Urinary bladder (tissue), 4 donors: ENCODE results near the gene HNRNPM. TPM values are rescaled to one million over a fixed set of nuclear protein-coding genes. Genes with fewer than 3 reads are reported as not detected.
A peak's percentile ranks its signal among the peaks of the same experiment; 100 is the strongest.

ENCODE experiments used
- DNase-seq: peaks from one replicate; pipeline ENCODE4 v3.0.0-alpha.2; 2015; ENCODE audit errors: extremely low spot score
- H3K27ac ChIP-seq: one replicate; pipeline ENCODE4 v1.5.1; 2013; ENCODE audit warnings: low read depth, mild to moderate bottlenecking, moderate library complexity
- H3K36me3 ChIP-seq: one replicate; pipeline ENCODE4 v1.6.1; 2013; ENCODE audit warnings: mild to moderate bottlenecking, moderate library complexity; ENCODE audit not compliant: insufficient read depth
- H3K4me1 ChIP-seq: one replicate; pipeline ENCODE4 v1.6.1; 2013; ENCODE audit warnings: mild to moderate bottlenecking, moderate library complexity; ENCODE audit not compliant: insufficient read depth
- H3K4me3 ChIP-seq: one replicate; pipeline ENCODE4 v1.5.1; 2013; ENCODE audit warnings: low read depth, low read length
- WGBS: extraction: QIAGEN DNeasy Blood & Tissue Kit; methylation state at CpG from one replicate; pipeline ENCODE4 v1.1.7; 2013; 5-methylcytosine and 5-hydroxymethylcytosine counted together
- polyA plus RNA-seq: library from polyadenylated mRNA; stranded (reverse); fragments of 200-250 nt; gene quantifications from one replicate; pipeline ENCODE4 v1.2.3, GENCODE V29; 2013
- total RNA-seq: library from RNA; depleted of rRNA; stranded (reverse); fragments of >200 nt; gene quantifications from one replicate; pipeline ENCODE4 v1.2.3, GENCODE V29; 2014
- donor health status: healthy with polysubstance abuse.
- donor health status: healthy.

HNRNPM gene, protein sequence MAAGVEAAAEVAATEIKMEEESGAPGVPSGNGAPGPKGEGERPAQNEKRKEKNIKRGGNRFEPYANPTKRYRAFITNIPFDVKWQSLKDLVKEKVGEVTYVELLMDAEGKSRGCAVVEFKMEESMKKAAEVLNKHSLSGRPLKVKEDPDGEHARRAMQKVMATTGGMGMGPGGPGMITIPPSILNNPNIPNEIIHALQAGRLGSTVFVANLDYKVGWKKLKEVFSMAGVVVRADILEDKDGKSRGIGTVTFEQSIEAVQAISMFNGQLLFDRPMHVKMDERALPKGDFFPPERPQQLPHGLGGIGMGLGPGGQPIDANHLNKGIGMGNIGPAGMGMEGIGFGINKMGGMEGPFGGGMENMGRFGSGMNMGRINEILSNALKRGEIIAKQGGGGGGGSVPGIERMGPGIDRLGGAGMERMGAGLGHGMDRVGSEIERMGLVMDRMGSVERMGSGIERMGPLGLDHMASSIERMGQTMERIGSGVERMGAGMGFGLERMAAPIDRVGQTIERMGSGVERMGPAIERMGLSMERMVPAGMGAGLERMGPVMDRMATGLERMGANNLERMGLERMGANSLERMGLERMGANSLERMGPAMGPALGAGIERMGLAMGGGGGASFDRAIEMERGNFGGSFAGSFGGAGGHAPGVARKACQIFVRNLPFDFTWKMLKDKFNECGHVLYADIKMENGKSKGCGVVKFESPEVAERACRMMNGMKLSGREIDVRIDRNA
- total RNA-seq (63.7 TPM), polyA plus RNA-seq (173 TPM)

DNA sequence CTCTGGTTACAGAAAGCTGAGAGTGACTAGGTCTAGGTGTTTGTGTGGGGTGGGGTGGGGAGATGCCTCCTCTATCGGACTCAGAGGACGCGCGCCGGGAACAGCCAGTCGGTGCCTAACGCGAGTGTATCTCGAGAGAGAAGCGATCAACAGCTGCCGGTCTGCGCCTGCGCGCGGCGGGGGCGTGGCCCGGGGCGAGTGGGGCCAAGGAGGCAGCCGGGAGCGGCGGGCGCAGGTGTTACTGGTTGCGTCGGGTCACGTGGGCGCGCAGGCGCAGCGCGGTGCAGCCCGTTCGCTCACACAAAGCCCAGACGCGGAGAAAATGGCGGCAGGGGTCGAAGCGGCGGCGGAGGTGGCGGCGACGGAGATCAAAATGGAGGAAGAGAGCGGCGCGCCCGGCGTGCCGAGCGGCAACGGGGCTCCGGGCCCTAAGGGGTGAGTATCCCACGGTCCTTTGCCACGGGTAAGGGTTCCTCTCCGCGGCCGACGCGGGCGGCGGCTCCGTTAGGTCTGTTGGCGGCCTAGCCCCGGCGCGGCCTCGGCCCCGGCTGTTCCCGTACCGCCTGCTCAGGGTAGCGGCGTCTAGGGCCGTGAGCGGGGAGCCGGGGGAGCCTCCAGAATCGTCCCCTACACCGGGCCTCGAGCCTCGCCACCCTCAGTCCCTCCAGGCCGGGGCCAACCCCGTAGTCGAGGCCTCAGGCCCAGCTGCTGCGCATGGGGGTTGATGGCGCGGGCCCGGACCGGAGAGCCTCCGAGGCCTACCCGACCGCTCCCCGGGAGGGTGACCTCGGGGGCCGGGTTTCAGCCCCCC lies at the start of gene HNRNPM:
HNRNPM (plus strand) TSS at position 299 of the 811 bp plus-strand sequence; CDS start at position 323, 24 bp downstream.
- H3K36me3 ChIP-seq: no peaks in the 10 kb centered on the region
- H3K4me3 ChIP-seq: peak within 1 kb of the TSS; percentile 94
- peak; percentile 92 for DNase-seq
- peaks cover 3% of the 10 kb centered on the region for H3K4me1 ChIP-seq
- WGBS: under 1% methylated on average over 93 of the region's 93 CpGs
- H3K27ac ChIP-seq: peak within 1 kb of the TSS; percentile 99

DNA sequence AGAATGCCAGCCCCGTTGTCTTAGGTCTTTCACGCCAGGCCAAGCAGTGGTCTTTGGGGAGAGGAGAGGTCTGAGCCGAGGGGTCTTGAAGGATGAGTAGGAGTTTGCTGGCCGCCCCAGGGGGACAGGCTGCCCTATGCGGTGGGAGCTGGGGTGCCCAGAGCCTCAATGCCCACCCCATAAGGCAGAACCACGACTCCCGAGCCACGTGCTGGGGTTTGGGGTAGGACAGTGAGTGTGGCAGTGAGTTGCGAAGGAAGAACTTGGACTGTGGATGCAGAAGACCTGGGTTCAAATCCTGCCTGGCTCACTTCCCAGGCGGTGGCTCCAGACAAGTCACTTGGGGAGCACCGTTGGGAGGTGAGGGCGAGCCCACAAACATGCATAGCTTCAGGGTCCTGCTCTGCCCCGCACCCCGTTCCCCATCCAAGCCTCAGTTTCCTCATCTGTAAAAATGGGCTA lies 49.1 kb upstream of the HNRNPM start:
- Histone ChIP-seq H3K27ac (no peak overlapping the region), H3K4me3 (no peak overlapping the region), H3K36me3 (no peaks in the 10 kb centered on the region), H3K4me1 (no peaks in the 10 kb centered on the region)
- no peak for DNase-seq
- 94% methylated on average over 14 of the region's 14 CpGs for WGBS

DNA sequence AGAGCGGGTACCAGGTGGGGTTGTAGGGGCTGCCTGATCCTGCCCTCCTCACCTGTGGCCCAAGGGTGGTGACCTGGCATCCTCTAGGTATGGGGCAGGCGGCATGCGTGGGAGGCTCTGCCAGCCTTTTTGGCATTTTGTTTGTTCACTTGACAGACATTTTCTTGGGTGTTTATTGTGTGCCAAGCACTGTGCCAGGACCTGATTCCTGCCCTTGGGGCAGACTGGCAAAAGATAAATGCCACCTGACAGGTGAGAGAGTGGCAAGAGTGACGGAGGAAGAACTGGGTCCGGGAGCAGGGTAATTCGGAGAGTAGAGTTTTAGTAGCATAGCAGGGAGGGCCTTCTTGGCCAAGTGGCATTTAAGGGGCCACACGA lies 48.6 kb upstream of the HNRNPM start:
- no peaks in the 10 kb centered on the region for H3K36me3 ChIP-seq
- DNase-seq: no peak
- H3K4me3 ChIP-seq: no peak overlapping the region
- 92% methylated on average over 7 of the region's 7 CpGs for WGBS
- H3K27ac ChIP-seq: no peak overlapping the region
- H3K4me1 ChIP-seq: no peaks in the 10 kb centered on the region

DNA sequence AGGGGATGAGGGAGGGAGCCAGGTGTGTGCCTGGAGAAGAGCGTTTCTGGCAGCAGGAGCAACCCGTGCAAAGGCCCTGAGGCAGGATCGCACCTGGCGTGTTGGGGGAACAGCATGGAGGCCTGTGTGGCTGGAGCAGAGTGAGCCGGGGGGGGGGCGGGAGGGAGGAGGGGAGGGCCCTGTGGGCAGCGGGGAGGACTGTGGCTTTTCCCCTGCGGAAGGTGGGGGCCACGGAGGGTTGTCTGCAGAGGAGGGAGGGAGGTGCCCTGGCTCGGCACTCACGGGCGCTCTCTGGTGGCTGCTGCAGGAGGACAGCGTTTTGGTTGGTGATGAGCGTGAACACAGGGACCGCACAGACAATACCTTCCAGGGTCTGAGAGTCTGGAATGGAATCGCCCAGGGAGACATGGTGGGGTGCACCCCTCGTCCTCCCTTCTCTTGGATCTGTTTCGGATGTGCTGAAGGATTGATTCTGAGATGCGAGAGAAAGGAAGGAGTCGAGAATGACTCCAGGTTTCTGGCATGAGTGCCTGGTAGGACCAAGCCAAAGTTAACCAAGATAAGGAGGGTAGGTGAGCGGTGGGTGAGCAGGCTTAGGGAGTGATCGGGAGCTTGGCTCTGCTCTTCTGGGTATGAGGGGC lies 48.1 kb upstream of the HNRNPM start:
- H3K4me3 ChIP-seq: no peak overlapping the region
- DNase-seq: no peak
- WGBS: 61% methylated on average over 22 of the region's 22 CpGs
- H3K36me3 ChIP-seq: no peaks in the 10 kb centered on the region
- no peak overlapping the region for H3K27ac ChIP-seq
- no peaks in the 10 kb centered on the region for H3K4me1 ChIP-seq

DNA sequence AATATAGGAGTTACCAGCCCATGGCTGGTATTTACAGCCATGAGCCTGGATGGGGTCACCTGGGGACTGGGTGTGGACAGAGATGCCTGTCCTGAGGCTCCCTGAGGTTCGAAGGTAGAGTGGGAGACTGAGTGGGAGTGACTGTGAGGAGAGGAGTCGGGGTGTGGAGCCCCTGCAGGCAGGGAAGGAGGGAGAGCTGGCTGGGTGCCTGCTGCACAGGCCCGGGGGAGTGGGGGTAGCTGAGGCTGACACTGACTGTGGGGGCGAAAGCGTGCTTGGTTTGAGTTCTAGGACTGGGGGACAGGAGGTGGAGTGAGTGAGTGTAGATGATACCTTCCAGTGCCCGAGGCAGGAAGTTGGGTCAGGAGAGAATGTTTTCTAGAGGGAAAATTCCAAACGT lies 47.5 kb upstream of the HNRNPM start:
- DNase-seq: no peak
- 47% methylated on average over 7 of the region's 7 CpGs for WGBS
- Histone ChIP-seq H3K4me1 (no peaks in the 10 kb centered on the region), H3K36me3 (peaks cover 5% of the 10 kb centered on the region), H3K27ac (no peak overlapping the region), H3K4me3 (no peak overlapping the region)

DNA sequence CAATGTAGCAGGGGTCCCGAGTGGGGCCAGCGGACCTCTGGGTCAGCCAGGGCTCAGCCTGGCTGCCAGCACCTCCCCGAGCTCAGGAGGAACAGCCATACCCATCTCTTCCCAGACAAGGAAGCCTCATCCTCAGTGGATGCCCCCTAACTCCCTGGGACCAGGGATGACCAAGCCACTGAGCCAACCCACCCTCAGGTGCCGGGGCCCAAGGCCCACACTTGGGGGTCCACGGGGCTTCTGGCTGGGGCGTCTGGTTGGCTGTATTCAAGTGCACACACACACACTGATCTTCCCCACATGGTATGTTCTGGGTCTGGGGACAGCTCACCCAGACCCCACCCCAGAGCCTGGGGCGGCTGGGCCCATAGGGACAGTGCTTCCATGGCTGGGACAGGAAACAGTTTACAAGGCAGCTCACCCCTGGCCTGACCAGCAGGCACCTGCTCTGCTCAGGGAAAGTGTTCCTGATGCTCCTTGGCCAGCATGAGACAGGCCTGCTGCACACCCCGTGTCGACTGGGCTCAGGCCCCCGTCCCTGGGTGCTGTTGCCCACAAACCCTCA lies 46.9 kb upstream of the HNRNPM start:
- Histone ChIP-seq H3K36me3 (peaks cover 5% of the 10 kb centered on the region), H3K4me1 (no peaks in the 10 kb centered on the region), H3K4me3 (no peak overlapping the region), H3K27ac (no peak overlapping the region)
- no peak for DNase-seq
- 80% methylated on average over 10 of the region's 10 CpGs for WGBS

DNA sequence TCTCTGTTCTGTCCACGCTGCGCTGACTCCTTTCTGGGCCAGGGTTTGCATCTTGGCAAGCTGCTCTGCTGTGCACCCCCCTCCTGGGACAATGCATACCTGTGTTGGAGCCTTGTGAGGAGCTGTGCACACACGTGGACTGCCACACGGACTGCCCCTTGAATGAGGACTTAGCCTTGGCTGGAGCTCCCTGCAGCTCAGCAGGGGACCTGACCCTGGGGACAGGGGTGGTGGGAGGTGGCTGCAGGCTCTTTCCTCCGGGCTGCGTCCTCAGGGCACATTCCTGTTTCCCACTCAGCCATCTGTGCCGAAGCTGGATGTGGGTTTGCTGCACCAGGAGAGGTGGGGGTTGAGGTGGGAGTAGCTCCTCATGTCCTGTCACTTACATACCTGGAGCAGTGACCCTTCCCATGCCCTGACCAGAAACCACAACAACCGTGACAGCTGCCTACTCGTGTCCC lies 46.4 kb upstream of the HNRNPM start:
- Histone ChIP-seq H3K36me3 (peaks cover 5% of the 10 kb centered on the region), H3K27ac (no peak overlapping the region), H3K4me1 (no peaks in the 10 kb centered on the region), H3K4me3 (no peak overlapping the region)
- 72% methylated on average over 9 of the region's 9 CpGs for WGBS
- DNase-seq: no peak

DNA sequence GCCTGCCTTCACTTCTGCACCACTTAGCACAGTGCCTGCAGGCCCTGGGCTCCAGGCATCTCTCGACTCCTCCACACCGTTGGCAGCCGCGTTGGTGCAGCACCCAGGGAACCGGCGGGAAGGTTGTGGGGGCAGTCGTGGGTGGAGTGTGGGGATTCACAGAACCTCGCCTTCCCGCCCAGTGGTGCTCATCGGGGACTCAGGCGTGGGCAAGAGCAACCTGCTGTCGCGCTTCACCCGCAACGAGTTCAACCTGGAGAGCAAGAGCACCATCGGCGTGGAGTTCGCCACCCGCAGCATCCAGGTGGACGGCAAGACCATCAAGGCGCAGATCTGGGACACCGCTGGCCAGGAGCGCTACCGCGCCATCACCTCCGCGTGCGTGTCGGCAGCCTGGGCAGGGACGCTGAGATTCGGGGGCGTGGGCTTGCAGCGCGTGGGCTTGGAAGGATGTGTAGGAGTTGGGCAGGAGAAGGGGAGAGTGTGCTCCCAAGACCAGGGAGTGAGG lies 45.0 kb upstream of the HNRNPM start:
- DNase-seq: no peak
- no peaks in the 10 kb centered on the region for H3K4me1 ChIP-seq
- peaks cover 7% of the 10 kb centered on the region for H3K36me3 ChIP-seq
- H3K27ac ChIP-seq: no peak overlapping the region
- 95% methylated on average over 34 of the region's 34 CpGs for WGBS
- H3K4me3 ChIP-seq: no peak overlapping the region

DNA sequence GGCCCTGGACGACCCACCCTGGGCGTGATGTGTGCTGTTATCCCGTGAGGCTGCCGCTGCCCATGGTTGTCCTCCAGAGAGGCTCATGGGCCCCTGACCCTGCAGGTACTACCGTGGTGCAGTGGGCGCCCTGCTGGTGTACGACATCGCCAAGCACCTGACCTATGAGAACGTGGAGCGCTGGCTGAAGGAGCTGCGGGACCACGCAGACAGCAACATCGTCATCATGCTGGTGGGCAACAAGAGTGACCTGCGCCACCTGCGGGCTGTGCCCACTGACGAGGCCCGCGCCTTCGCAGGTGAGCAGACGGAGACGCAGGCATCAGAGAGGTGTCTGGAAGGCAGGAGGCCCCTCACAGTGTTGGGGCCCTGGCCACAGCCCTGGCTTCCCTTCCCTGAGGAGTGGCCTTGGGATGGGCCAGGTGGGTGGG lies 42.8 kb upstream of the HNRNPM start:
- Histone ChIP-seq H3K4me1 (no peaks in the 10 kb centered on the region), H3K4me3 (no peak overlapping the region), H3K27ac (no peak overlapping the region), H3K36me3 (peaks cover 7% of the 10 kb centered on the region)
- DNase-seq: no peak
- 95% methylated on average over 21 of the region's 21 CpGs for WGBS

DNA sequence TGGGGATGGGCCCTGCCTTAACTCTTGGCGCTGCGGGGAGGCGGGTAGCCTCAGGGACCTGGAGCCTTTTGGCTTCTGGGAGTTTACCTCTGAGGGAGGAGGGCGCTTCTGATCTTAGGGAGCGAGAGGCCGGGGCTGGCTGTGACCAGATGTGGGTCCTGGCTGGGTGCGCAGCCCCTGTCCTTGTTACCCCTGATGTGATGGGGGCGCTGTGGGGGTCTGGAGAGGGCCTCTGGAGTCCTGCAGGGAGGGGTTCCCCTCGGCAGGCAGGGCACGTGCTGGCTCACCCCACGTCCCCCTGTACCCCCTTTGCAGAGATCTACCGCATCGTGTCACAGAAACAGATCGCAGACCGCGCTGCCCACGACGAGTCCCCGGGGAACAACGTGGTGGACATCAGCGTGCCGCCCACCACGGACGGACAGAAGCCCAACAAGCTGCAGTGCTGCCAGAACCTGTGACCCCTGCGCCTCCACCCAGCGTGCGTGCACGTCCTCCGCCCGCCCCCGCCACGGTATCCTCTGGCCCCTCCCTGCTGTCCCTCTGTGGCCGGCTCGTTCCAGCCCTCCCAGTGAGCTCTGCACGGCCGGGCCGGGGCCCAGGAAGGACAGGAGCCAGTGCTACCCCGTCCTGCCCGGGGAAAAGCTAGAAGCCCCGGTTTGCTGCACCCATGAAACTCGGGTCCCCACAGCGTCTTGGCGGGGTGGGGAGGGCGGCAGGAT lies 41.5 kb upstream of the HNRNPM start:
- no peaks in the 10 kb centered on the region for H3K4me1 ChIP-seq
- 83% methylated on average over 44 of the region's 44 CpGs for WGBS
- H3K27ac ChIP-seq: no peak overlapping the region
- H3K36me3 ChIP-seq: peaks cover 7% of the 10 kb centered on the region
- no peak overlapping the region for H3K4me3 ChIP-seq
- no peak for DNase-seq

DNA sequence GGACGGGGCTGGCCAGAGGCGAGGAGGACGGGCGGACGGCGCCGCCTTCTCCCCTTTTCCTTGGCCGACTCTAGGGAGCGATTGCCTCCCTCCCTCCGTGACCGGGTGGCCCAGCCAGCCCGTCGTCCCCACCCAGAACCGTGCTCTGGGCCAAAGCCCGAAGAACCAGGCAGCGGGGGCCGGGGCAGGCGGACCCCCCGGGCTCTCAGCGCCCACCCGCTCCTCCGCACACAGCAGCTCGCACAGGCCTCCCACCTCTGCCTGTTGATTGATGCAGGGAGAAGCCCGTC lies 41.0 kb upstream of the HNRNPM start:
- no peak overlapping the region for H3K27ac ChIP-seq
- WGBS: 85% methylated on average over 24 of the region's 24 CpGs
- H3K4me3 ChIP-seq: no peak overlapping the region
- H3K4me1 ChIP-seq: no peaks in the 10 kb centered on the region
- peaks cover 7% of the 10 kb centered on the region for H3K36me3 ChIP-seq
- DNase-seq: no peak

DNA sequence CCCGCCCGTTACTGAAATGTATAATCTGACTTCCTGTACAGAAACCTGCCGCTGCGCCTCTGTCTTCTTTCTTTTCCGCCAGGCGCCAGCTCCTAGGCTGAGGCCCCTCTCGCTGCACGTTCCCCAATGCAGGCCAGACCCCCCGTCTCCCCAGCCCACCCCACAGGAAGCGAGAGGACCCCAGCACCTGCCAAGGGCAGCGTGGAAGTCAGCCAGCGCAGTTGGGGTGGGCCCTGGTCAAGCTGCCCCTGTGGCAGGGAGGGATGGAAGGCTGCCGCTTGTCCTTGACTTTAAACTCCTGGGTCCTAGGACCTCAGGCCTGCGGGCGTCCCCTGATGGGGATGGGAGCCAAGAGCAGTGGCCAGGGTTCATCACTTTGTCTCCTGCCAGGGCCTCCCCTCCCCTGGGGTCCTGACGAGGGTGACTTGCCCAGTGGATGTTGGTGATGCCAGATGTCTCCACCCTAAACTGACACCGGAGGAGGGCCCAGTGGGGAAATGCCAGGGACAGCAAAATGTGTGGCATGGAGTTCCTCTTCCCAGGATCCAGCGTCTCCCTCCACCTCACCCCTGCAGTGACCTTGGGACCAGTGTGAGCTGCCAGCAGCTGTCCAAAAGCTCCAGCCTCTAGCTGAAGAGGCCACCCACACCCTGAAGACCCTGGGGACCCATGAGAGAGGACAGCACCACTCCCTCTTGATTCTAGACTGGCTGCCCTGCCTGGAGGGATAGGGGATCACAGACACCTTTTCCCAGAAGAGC lies 40.2 kb upstream of the HNRNPM start:
- WGBS: 80% methylated on average over 18 of the region's 18 CpGs
- H3K4me3 ChIP-seq: no peak overlapping the region
- H3K4me1 ChIP-seq: no peaks in the 10 kb centered on the region
- peaks cover 7% of the 10 kb centered on the region for H3K36me3 ChIP-seq
- no peak overlapping the region for H3K27ac ChIP-seq
- no peak for DNase-seq
